Measurements from ENCODE around the gene RYR2. TPM values are rescaled to one million over a fixed set of nuclear protein-coding genes. Genes with fewer than 3 reads are reported as not detected.

Gene RYR2
- polyA plus RNA-seq, 2 of the 4 experiments (the other 2 are of a cell fraction), result 0.06 TPM; not detected in 1

GRCh38 chr1:237792726-237793125 lies 750.7 kb downstream of the RYR2 start:
- TF ChIP-seq ZFP36 (IDR thresholded peaks at IDR 0.05; ENCODE audit: borderline replicate concordance, partially characterized antibody), result no peak
- TF ChIP-seq FOSB (CRISPR knock-in tag; IDR thresholded peaks at IDR 0.05), result no peak
- TF ChIP-seq ESRRA (IDR thresholded peaks at IDR 0.05; ENCODE audit: borderline replicate concordance, low read length), result no peak
- no peak for TF ChIP-seq RCOR1 (IDR thresholded peaks at IDR 0.05; ENCODE audit: low read depth, low read length)
- TF ChIP-seq POLR2AphosphoS2 (conservative IDR thresholded peaks at IDR 0.05; ENCODE audit: low read length), result no peak
- no peak for TF ChIP-seq MYC (IDR thresholded peaks at IDR 0.05; ENCODE audit: borderline replicate concordance, low read length)
- FAIRE-seq (no peak), ATAC-seq (no peak), DNase-seq (ENCODE audit: low read depth in 1 of 2, low spot score in 1 of 2) (no peak)
- 50% methylated on average over 1 of the region's 1 CpG for WGBS (ENCODE audit: missing lambda C conversion rate)
- H3K27ac ChIP-seq, result no peak overlapping the region
- no peak overlapping the region for H3K4me2 ChIP-seq
- peaks cover 10% of the 10 kb centered on the region; the same call in 2 of the 3 replicates for H3K4me1 ChIP-seq
- no peaks in the 10 kb centered on the region for H3K9me3 ChIP-seq
- no peak overlapping the region for H3K4me3 ChIP-seq
- CTCF ChIA-PET, result interaction anchor here (0.6 to 1.2 kb wide), 3 partner anchors 20 to 1321 kb away, joined by 3 read pairs; no protein-coding TSS in a partner anchor
- POLR2A ChIA-PET, result no interaction called here

DNA sequence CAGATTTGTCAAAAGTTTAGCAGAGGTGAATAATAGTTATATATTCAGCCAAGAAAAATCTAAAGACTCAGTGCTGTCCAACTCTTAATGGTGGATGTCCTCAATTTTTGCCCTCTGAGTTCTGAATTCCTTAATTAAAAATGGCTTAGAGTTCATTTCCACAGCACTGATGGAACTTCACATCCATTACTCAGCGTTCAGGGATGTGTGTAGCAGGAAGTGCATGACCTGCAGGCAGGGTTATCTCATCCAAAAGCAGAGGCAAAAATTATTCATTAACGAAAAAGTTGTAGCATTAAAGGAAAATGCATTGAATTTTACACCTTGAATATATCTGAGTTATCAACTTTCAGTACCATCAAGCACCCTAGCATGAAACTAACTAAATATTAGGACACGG lies 752.1 kb downstream of the RYR2 start:
- 10% methylated on average over 3 of the region's 3 CpGs for WGBS (ENCODE audit: missing lambda C conversion rate)
- FAIRE-seq (no peak), ATAC-seq (peak; percentile 78 to 80; a peak in 5 of 6 replicates), DNase-seq (ENCODE audit: low read depth in 1 of 2, low spot score in 1 of 2) (peak; percentile 33 to 50)
- no peaks in the 10 kb centered on the region for H3K9me3 ChIP-seq
- H3K4me1 ChIP-seq, result peaks cover 10% of the 10 kb centered on the region; the same call in 2 of the 3 replicates
- ChIA-PET POLR2A (no interaction called here), CTCF (interaction anchor here (1.1 kb wide), 1 partner anchor 13 kb away, joined by 5 read pairs; no protein-coding TSS in a partner anchor)
- peak overlapping the region; percentile 30 to 62; a peak in 4 of 6 replicates for H3K27ac ChIP-seq
- H3K4me2 ChIP-seq, result peak overlapping the region; percentile 54
- no peak overlapping the region for H3K4me3 ChIP-seq
- no peak for TF ChIP-seq JUN (IDR thresholded peaks at IDR 0.05)
- TF ChIP-seq SMC3 (IDR thresholded peaks at IDR 0.05), result no peak
- no peak for TF ChIP-seq NR3C1 (IDR thresholded peaks at IDR 0.05)
- TF ChIP-seq RAD21 (conservative IDR thresholded peaks at IDR 0.05 in 1 of 2, IDR thresholded peaks at IDR 0.05 in 1 of 2), result no peak
- TF ChIP-seq FOSB (CRISPR knock-in tag; IDR thresholded peaks at IDR 0.05), result no peak
- TF ChIP-seq POLR2AphosphoS2 (conservative IDR thresholded peaks at IDR 0.05; ENCODE audit: low read length), result no peak
- no peak for TF ChIP-seq NFE2L2 (conservative IDR thresholded peaks at IDR 0.05; ENCODE audit: low read length)
- no peak for TF ChIP-seq MYC (IDR thresholded peaks at IDR 0.05; ENCODE audit: borderline replicate concordance, low read length)
- TF ChIP-seq EHF (CRISPR knock-in tag; IDR thresholded peaks at IDR 0.05), result no peak
- TF ChIP-seq CHD4 (IDR thresholded peaks at IDR 0.05; ENCODE audit: borderline replicate concordance), result no peak
- no peak for TF ChIP-seq EHMT2 (IDR thresholded peaks at IDR 0.05; ENCODE audit: low read depth)
- no peak for TF ChIP-seq FOSL2 (IDR thresholded peaks at IDR 0.05)
- TF ChIP-seq FOSL2 (CRISPR knock-in tag; IDR thresholded peaks at IDR 0.05), result no peak
- TF ChIP-seq MAZ (IDR thresholded peaks at IDR 0.05; ENCODE audit: borderline replicate concordance, low read depth, low read length), result no peak
- TF ChIP-seq ELK1 (IDR thresholded peaks at IDR 0.05; ENCODE audit: low read depth, low read length), result no peak
- TF ChIP-seq, protein P1, sequence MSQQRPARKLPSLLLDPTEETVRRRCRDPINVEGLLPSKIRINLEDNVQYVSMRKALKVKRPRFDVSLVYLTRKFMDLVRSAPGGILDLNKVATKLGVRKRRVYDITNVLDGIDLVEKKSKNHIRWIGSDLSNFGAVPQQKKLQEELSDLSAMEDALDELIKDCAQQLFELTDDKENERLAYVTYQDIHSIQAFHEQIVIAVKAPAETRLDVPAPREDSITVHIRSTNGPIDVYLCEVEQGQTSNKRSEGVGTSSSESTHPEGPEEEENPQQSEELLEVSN (IDR thresholded peaks at IDR 0.05; ENCODE audit: borderline replicate concordance, low read depth), result no peak
- no peak for TF ChIP-seq HOXB5 (CRISPR knock-in tag; IDR thresholded peaks at IDR 0.05)
- TF ChIP-seq CEBPB (IDR thresholded peaks at IDR 0.05), result no peak

DNA sequence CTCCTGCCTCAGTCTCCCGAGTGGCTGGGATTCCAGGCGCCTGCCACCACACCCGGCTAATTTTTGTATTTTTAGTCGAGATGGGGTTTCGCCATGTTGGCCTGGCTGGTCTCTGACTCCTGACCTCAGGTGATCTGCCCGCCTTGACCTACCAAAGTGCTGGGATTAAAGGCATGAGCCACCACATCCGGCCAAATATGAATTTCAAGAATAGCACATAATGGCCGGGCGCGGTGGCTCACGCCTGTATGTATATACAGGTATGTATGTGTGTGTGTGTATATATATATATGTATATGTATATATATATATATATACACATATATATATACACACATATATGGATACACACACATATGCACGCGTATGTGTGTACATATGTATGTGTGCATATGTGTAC lies 753.6 kb downstream of the RYR2 start:
- no peak overlapping the region for H3K4me3 ChIP-seq
- DNase-seq (ENCODE audit: low read depth in 1 of 2, low spot score in 1 of 2) (no peak), ATAC-seq (no peak), FAIRE-seq (no peak)
- H3K27ac ChIP-seq, result no peak overlapping the region
- H3K4me1 ChIP-seq, result peaks cover 10% of the 10 kb centered on the region; the same call in 2 of the 3 replicates
- WGBS (ENCODE audit: missing lambda C conversion rate), result 78% methylated on average over 12 of the region's 13 CpGs
- POLR2A ChIA-PET, result no interaction called here
- H3K4me2 ChIP-seq, result no peak overlapping the region
- no peaks in the 10 kb centered on the region for H3K9me3 ChIP-seq
- CTCF ChIA-PET, result interaction anchor here (1.1 kb wide), 1 partner anchor 11 kb away, joined by 5 read pairs; no protein-coding TSS in a partner anchor
- TF ChIP-seq HOXB13 (CRISPR knock-in tag; IDR thresholded peaks at IDR 0.05; ENCODE audit: low read depth), result no peak
- TF ChIP-seq FOSB (CRISPR knock-in tag; IDR thresholded peaks at IDR 0.05), result no peak
- no peak for TF ChIP-seq FOXS1 (CRISPR knock-in tag; IDR thresholded peaks at IDR 0.05)
- TF ChIP-seq RCOR1 (IDR thresholded peaks at IDR 0.05; ENCODE audit: low read depth, low read length), result no peak
- TF ChIP-seq CTCF (IDR thresholded peaks at IDR 0.05), result no peak
- TF ChIP-seq, protein P2, sequence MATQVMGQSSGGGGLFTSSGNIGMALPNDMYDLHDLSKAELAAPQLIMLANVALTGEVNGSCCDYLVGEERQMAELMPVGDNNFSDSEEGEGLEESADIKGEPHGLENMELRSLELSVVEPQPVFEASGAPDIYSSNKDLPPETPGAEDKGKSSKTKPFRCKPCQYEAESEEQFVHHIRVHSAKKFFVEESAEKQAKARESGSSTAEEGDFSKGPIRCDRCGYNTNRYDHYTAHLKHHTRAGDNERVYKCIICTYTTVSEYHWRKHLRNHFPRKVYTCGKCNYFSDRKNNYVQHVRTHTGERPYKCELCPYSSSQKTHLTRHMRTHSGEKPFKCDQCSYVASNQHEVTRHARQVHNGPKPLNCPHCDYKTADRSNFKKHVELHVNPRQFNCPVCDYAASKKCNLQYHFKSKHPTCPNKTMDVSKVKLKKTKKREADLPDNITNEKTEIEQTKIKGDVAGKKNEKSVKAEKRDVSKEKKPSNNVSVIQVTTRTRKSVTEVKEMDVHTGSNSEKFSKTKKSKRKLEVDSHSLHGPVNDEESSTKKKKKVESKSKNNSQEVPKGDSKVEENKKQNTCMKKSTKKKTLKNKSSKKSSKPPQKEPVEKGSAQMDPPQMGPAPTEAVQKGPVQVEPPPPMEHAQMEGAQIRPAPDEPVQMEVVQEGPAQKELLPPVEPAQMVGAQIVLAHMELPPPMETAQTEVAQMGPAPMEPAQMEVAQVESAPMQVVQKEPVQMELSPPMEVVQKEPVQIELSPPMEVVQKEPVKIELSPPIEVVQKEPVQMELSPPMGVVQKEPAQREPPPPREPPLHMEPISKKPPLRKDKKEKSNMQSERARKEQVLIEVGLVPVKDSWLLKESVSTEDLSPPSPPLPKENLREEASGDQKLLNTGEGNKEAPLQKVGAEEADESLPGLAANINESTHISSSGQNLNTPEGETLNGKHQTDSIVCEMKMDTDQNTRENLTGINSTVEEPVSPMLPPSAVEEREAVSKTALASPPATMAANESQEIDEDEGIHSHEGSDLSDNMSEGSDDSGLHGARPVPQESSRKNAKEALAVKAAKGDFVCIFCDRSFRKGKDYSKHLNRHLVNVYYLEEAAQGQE (IDR thresholded peaks at IDR 0.05), result no peak
- no peak for TF ChIP-seq CBX8 (IDR thresholded peaks at IDR 0.05)
- no peak for TF ChIP-seq HOXA7 (CRISPR knock-in tag; IDR thresholded peaks at IDR 0.05)
- no peak for TF ChIP-seq NPAS2 (CRISPR knock-in tag; IDR thresholded peaks at IDR 0.05; ENCODE audit: borderline replicate concordance)
- TF ChIP-seq BHLHE40 (IDR thresholded peaks at IDR 0.05; ENCODE audit: low read depth, low read length), result no peak

Measured in A549 (cell line).